ENCODE measurements around the gene OR2A7.
"Not testable (repeated sequence)": the region's sequence is repeated elsewhere in the genome, so short reads cannot be mapped to it uniquely, and the experiment has no call there.

OR2A7 gene

GRCh38 chr7:144252307-144252706 is 12.3 kb downstream of the OR2A7 start:
- DNase-seq: not testable (repeated sequence)

GRCh38 chr7:144247674-144248330 is 16.8 kb downstream of the OR2A7 start:
- DNase-seq: not testable (repeated sequence)

GRCh38 chr7:144246967-144247366 is 17.6 kb downstream of the OR2A7 start:
- not testable (repeated sequence) for DNase-seq

DNA sequence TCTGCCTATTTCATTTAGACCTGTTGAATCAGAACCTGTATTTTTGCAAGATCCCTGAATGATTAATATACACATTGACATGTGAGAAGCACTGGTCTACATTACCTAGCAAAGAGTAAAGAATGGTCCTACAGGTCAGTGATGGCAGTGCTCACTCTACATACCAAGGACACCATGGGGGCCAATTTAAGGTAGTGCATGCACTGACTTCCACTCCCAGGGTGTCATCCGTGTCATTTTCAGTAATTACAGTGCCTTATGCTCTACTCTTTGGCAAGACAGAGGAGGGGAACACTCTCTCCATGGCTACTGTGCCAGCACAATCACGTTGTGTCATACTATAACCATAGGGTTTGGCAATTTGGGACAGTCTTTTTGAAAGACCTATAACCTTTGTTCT is 19.2 kb downstream of the OR2A7 start:
- DNase-seq: not testable (repeated sequence)

DNA sequence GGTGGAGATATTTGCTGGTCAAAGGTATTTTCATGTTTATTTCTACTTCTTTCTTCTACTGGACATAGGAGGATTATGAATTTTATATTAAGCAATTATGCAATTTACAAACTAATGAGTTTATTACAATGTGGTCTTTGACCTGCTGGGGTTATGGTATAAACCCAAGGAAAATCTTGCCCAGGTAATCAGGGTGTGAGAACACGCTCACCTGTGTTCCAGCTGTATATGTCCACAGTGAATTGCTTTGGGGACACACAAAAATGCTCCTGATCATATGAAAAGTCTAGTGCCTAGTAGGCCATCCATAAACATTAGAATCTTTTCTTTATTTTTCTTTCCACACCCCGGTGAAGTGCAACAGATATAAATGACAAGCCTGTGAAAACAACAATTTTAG is 25.2 kb downstream of the OR2A7 start, which contains the start of gene OR2A42:
Gene OR2A42 (minus strand): TSS at position 241 of the 400 bp plus-strand sequence. CDS start 6,762 bp downstream, outside the sequence.
- DNase-seq: not testable (repeated sequence)

DNA sequence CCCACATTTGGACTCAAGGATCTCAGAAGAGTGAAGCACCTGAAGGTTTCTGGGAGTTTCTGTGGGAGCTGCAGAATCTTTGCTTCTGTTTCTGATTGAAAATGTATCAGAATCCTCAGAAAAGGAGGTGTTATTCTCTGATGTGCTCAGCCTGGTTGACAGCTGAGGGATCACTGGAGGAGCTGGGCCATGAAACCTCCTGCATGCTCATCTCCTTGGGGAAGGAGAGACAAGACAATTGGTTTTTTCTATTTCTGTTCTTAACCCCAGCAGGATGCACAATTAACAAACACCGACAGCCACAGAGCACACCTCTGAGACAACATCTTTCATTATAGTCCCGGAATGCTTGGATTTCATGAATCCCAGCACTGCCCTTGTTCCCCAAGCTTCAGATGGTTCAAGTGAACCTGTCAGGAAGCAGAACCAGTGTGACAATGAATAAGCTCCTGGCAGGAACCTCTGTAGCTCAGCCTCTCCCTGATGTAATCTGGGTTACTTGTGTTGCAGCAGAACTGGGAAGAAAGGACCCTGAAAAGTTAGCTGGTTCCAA is 26.0 kb downstream of the OR2A7 start:
- not testable (repeated sequence) for DNase-seq

DNA sequence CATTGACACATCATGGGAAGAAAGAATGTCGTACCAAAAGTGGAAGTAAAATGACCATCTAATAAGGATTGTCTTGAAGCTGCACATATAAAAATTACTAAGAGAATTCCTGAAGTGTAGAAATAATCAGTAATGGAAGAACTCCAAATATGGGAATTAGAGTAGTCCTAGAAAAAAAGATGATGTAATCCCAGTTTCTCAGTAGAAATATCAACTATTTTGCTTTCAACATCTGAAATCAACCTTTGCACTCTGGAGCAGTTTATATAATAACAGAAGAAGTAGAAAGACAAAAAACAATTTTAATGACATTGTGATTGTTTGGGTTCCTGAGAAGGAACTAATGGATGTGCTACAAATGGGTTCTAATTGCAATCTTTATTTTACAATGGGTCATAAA is 31.6 kb downstream of the OR2A7 start:
- DNase-seq: not testable (repeated sequence)

DNA sequence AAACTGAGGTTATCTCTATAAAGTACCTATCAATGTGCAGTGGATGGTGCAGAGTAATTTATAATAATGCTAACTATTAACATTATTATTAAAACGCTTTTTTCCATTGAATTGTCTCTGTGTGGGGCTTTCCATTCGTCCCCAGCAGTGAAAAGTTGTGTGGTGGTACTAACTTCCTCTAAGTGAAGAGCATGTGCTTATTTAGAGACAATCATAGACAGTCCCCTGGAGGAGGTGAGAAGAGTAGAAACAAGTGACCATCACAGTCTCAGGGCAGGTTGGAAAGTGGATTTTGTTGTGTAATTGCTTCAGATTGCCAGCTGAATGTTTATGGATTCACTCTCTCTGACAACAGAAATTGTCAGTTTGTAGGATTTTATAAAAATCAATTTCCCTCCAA is 33.6 kb downstream of the OR2A7 start:
- not testable (repeated sequence) for DNase-seq

- DNase-seq: not testable (repeated sequence)
Observed at GRCh38 chr7:144228810-144229209, 35.8 kb downstream of the OR2A7 start.

- DNase-seq: not testable (repeated sequence)
Observed at GRCh38 chr7:144226866-144227265, 37.7 kb downstream of the OR2A7 start.

- not testable (repeated sequence) for DNase-seq
Observed at GRCh38 chr7:144223675-144224074, 40.9 kb downstream of the OR2A7 start.

DNA sequence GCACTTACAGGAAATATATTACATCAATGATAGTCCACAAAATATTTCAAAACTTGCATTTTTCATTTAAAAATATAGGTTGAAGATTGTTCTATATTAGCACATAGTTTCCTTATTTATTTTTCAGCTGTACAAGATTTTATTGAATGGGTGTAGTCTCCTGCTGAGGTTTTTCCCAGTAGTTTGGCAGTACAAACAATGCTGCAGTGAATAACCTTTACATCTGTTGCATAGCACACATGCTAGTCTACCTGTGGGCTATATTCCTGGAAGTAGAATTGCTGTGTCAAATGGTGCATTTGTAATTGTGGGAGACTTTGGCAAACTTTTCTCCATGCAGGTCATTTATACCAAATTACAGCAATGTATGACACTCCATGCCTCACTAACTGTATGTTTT is 44.1 kb downstream of the OR2A7 start:
- not testable (repeated sequence) for DNase-seq

DNA sequence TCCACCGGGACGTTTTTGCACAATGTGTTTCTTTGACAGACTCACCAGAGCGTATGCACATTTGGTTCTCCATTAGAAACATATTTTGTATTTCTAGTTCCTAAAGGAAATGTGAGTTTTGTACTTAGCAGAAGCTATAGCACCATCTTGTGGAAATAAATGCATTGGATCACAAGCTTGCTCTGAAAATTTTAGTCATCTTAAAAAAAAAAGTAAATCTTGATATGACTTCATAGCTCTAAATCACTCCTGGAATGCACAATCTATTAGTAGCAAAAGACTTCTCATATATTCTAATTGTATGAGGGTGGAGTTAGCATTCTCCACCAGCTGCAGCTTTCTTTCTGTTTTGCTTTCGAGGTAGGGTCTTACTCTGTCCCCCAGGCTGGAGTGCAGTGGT is 45.4 kb downstream of the OR2A7 start:
- not testable (repeated sequence) for DNase-seq

- not testable (repeated sequence) for DNase-seq
Observed at GRCh38 chr7:144218581-144218980, 46.0 kb downstream of the OR2A7 start.

DNA sequence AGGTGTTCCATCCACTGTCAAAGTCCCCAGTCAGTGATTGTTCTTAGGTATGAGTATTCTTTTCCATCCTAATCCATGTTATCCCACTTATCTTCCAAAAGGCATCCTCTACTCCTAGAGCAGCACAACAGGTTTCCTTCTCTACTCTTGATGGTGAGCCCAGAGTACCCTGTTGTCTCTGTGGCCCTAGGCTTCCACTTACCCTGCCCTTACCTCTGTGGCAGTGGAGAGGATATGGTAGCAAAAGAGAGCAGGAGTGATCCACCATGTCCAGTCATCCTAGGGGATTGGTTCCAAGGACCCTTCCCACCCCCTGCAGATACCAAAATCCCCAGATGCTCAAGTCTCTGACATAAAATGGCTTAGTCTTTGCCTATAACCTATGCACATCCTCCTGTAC is 47.4 kb downstream of the OR2A7 start:
- DNase-seq: not testable (repeated sequence)
